IMR-90 (cell line): Measurements from ENCODE around the gene JADE2. TPM values are rescaled to one million over a fixed set of nuclear protein-coding genes. Genes with fewer than 3 reads are reported as not detected.

Experiments used
- ATAC-seq: fragments of 200-7000 bp; cut with Tn5 transposase; 2 replicates; pipeline ENCODE4 v1.9.1; 2020; ENCODE audit warnings: low read depth, mild to moderate bottlenecking, moderate library complexity
- BruUV-seq: library from RNA; stranded (reverse); fragments of 400-500 nt; replicated peaks from 2 replicates; lab custom pipeline; 2021; lab: Mats Ljungman, UMichigan
- CTCF ChIA-PET: fragments of 300-600 bp; formaldehyde crosslinking; extraction: SDS; loops from one replicate; lab custom pipeline; 2021; ENCODE audit warnings: antibody characterized with exemption; lab: Yijun Ruan, JAX
- POLR2A ChIA-PET: fragments of 300-600 bp; sonication (Branson Sonifier 250); formaldehyde crosslinking; loops from one replicate; lab custom pipeline; 2022; ENCODE audit warnings: antibody characterized with exemption; ENCODE audit not compliant: unreplicated experiment; lab: Charles Lee
- DNase-seq: peaks from one replicate; pipeline ENCODE4 v3.0.0; 2013
- H2AFZ ChIP-seq: replicated peaks from 2 replicates; pipeline ENCODE3; 2013; ENCODE audit warnings: low read length, mild to moderate bottlenecking; ENCODE audit not compliant: poor library complexity
- H2AK5ac ChIP-seq: 2 replicates; pipeline ENCODE4 v1.6.1; 2013; ENCODE audit warnings: low read depth, low read length, inconsistent platforms
- H2AK9ac ChIP-seq: replicated peaks from 2 replicates; pipeline ENCODE3; 2013; ENCODE audit warnings: mild to moderate bottlenecking, low read depth, low read length, moderate library complexity; ENCODE audit not compliant: poor library complexity
- H2BK120ac ChIP-seq: 2 replicates; pipeline ENCODE4 v1.6.1; 2013; ENCODE audit warnings: low read depth, low read length, inconsistent platforms
- H2BK15ac ChIP-seq: 3 replicates; pipeline ENCODE4 v1.6.1; 2013; ENCODE audit warnings: low read depth, low read length, inconsistent platforms
- H2BK20ac ChIP-seq: 2 replicates; pipeline ENCODE4 v1.6.1; 2013; ENCODE audit warnings: low read depth, mild to moderate bottlenecking, inconsistent platforms, low read length, moderate library complexity
- H2BK5ac ChIP-seq: 2 replicates; pipeline ENCODE4 v1.6.1; 2013; ENCODE audit warnings: mild to moderate bottlenecking, low read depth, low read length, inconsistent platforms; ENCODE audit not compliant: poor library complexity, severe bottlenecking
- H3K14ac ChIP-seq: replicated peaks from 2 replicates; pipeline ENCODE4 v1.6.1; 2013; ENCODE audit warnings: low read depth, low read length, inconsistent platforms
- H3K18ac ChIP-seq: 2 replicates; pipeline ENCODE4 v1.6.1; 2013; ENCODE audit warnings: low read depth, low read length, control low read depth
- H3K23ac ChIP-seq: 2 replicates; pipeline ENCODE4 v1.6.1; 2013; ENCODE audit warnings: low read depth, low read length, inconsistent platforms
- H3K27ac ChIP-seq: 2 replicates; pipeline ENCODE4 v1.5.1; 2013; ENCODE audit warnings: mild to moderate bottlenecking, control low read depth, low read length; ENCODE audit not compliant: insufficient read depth
- H3K27me3 ChIP-seq: 2 replicates; pipeline ENCODE4 v1.6.1; 2013; ENCODE audit warnings: low read length; ENCODE audit not compliant: control insufficient read depth, insufficient read depth
- H3K36me3 ChIP-seq: 2 replicates; pipeline ENCODE4 v1.6.1; 2013; ENCODE audit warnings: low read length, mixed read lengths; ENCODE audit not compliant: control insufficient read depth, insufficient read depth
- H3K4ac ChIP-seq: 2 replicates; pipeline ENCODE4 v1.6.1; 2013; ENCODE audit warnings: low read depth, low read length, inconsistent platforms
- H3K4me1 ChIP-seq: 2 replicates; pipeline ENCODE4 v1.6.1; 2013; ENCODE audit warnings: low read length, mixed read lengths; ENCODE audit not compliant: control insufficient read depth, insufficient read depth
- H3K4me2 ChIP-seq: 2 replicates; pipeline ENCODE4 v1.6.1; 2013; ENCODE audit warnings: low read depth, mild to moderate bottlenecking, control low read depth, low read length, moderate library complexity
- H3K4me3 ChIP-seq: 2 replicates; pipeline ENCODE4 v1.5.1; 2013; ENCODE audit warnings: low read depth, mild to moderate bottlenecking, control low read depth, low read length, moderate library complexity; ENCODE audit not compliant: insufficient read depth
- H3K56ac ChIP-seq: 2 replicates; pipeline ENCODE4 v1.6.1; 2013; ENCODE audit warnings: low read length, inconsistent platforms; ENCODE audit not compliant: insufficient read depth; ENCODE audit errors: extremely low read depth
- H3K79me1 ChIP-seq, 2 experiments: 2 replicates each; pipeline ENCODE4 v1.6.1; 2013; ENCODE audit warnings: low read length in 2 of 2, inconsistent platforms in 1 of 2, low read depth in 1 of 2
- H3K9ac ChIP-seq: 2 replicates; pipeline ENCODE4 v1.6.1; 2013; ENCODE audit warnings: low read depth, low read length, control low read depth
- H3K9me1 ChIP-seq: 2 replicates; pipeline ENCODE4 v1.6.1; 2013; ENCODE audit warnings: low read length, inconsistent platforms; ENCODE audit not compliant: insufficient read depth
- H3K9me3 ChIP-seq: 2 replicates; pipeline ENCODE4 v1.6.1; 2013; ENCODE audit warnings: low read length; ENCODE audit not compliant: control insufficient read depth, insufficient read depth
- H4K20me1 ChIP-seq: 2 replicates; pipeline ENCODE4 v1.6.1; 2013; ENCODE audit warnings: low read length, inconsistent platforms; ENCODE audit not compliant: insufficient read depth
- H4K5ac ChIP-seq: 2 replicates; pipeline ENCODE4 v1.6.1; 2013; ENCODE audit warnings: mild to moderate bottlenecking, low read depth, low read length, control low read depth
- H4K8ac ChIP-seq, 2 experiments: 2 replicates each; pipeline ENCODE4 v1.6.1; 2013; ENCODE audit warnings: low read depth in 2 of 2, low read length in 2 of 2, control low read depth in 1 of 2, inconsistent platforms in 1 of 2
- H4K91ac ChIP-seq: 2 replicates; pipeline ENCODE4 v1.6.1; 2013; ENCODE audit warnings: low read depth, low read length, inconsistent platforms; ENCODE audit not compliant: insufficient read depth
- BHLHE40 ChIP-seq: fragments of 150-350 bp; IDR thresholded peaks from 2 replicates; pipeline ENCODE4 v1.6.1; 2016; ENCODE audit warnings: mild to moderate bottlenecking, low read depth, low read length
- CEBPB ChIP-seq: IDR thresholded peaks from 2 replicates; pipeline ENCODE4 v1.6.1; 2012; ENCODE audit warnings: low read depth, low read length, improper control_type of control experiment
- ELK1 ChIP-seq: fragments of 150-350 bp; IDR thresholded peaks from 2 replicates; pipeline ENCODE4 v1.6.1; 2016; ENCODE audit warnings: low read depth, mild to moderate bottlenecking, low read length, moderate library complexity, borderline replicate concordance
- FOS ChIP-seq: fragments of 150-350 bp; IDR thresholded peaks from 2 replicates; pipeline ENCODE4 v1.6.1; 2016; ENCODE audit warnings: low read depth, low read length
- MAFK ChIP-seq: IDR thresholded peaks from 2 replicates; pipeline ENCODE4 v1.6.1; 2012; ENCODE audit warnings: low read depth, low read length, improper control_type of control experiment
- MAZ ChIP-seq: IDR thresholded peaks from 2 replicates; pipeline ENCODE4 v1.6.1; 2012; ENCODE audit warnings: low read depth, mild to moderate bottlenecking, low read length, improper control_type of control experiment, moderate library complexity, borderline replicate concordance
- MXI1 ChIP-seq: IDR thresholded peaks from 2 replicates; pipeline ENCODE4 v1.6.1; 2012; ENCODE audit warnings: low read depth, mild to moderate bottlenecking, low read length, moderate library complexity, borderline replicate concordance
- NFE2L2 ChIP-seq: fragments of 150-350 bp; IDR thresholded peaks from 2 replicates; pipeline ENCODE4 v1.6.1; 2016; ENCODE audit warnings: low read depth, mild to moderate bottlenecking, low read length
- RCOR1 ChIP-seq: IDR thresholded peaks from 2 replicates; pipeline ENCODE4 v1.6.1; 2012; ENCODE audit warnings: mild to moderate bottlenecking, low read length, improper control_type of control experiment; ENCODE audit not compliant: insufficient replicate concordance
- RFX5 ChIP-seq: IDR thresholded peaks from 2 replicates; pipeline ENCODE4 v1.8.0; 2012; ENCODE audit warnings: low read depth, mild to moderate bottlenecking, low read length, moderate library complexity
- SMC3 ChIP-seq: fragments of 150-350 bp; IDR thresholded peaks from 2 replicates; pipeline ENCODE4 v1.6.1; 2016; ENCODE audit warnings: low read depth, mild to moderate bottlenecking, antibody characterized with exemption, low read length, moderate library complexity
- USF2 ChIP-seq: fragments of 150-350 bp; IDR thresholded peaks from 2 replicates; pipeline ENCODE4 v1.6.1; 2017; ENCODE audit warnings: mild to moderate bottlenecking, antibody characterized with exemption, low read length, low read depth
- WGBS, 2 experiments: methylation state at CpG; one replicate each; pipeline versions ENCODE4 v1.1.5 to v1.1.7; 2013; ENCODE audit warnings: missing lambda C conversion rate in 2 of 2; ENCODE audit not compliant: insufficient read length in 1 of 2; ENCODE audit errors: extremely low coverage in 2 of 2; 5-methylcytosine and 5-hydroxymethylcytosine counted together
- dilution Hi-C: fragments of 300-500 bp; cut with HindIII; formaldehyde crosslinking; loops from one replicate; pipeline ENCODE4 v1.14.3; 2018; ENCODE audit warnings: low sequenced_read_pairs; ENCODE audit not compliant: unreplicated experiment
- in situ Hi-C: fragments of 300-500 bp; cut with MboI; formaldehyde crosslinking; loops from 3 replicates; pipeline ENCODE4 v1.14.3; 2019; ENCODE audit warnings: low sequenced_read_pairs, inconsistent platforms, mixed read lengths
- intact Hi-C: fragments of 100-400 bp; cut with micrococcal nuclease; formaldehyde crosslinking; loops from 2 replicates; pipeline ENCODE4 v1.10.0; 2022
- polyA plus RNA-seq, 3 experiments: library from polyadenylated mRNA; depleted of rRNA; stranded (reverse); fragments of >200 nt; gene quantifications; 2 replicates each; pipeline ENCODE4 v1.2.3, GENCODE V29; 2012; ENCODE audit warnings: low replicate concordance in 1 of 3
- total RNA-seq: library from RNA; depleted of rRNA; stranded (reverse); fragments of >200 nt; gene quantifications from 2 replicates; pipeline ENCODE4 v1.2.3, GENCODE V29; 2012

The JADE2 gene
- total and polyA plus RNA-seq, 2 of the 4 experiments (the other 2 are of a cell fraction): 13.3 to 14.9 TPM

GRCh38 chr5:134620634-134621033 lies 95.2 kb downstream of the JADE2 start:
- POLR2A ChIA-PET: no interaction called here
- H3K4me2 ChIP-seq: no peak overlapping the region
- dilution Hi-C loops: no loop called here

More at GRCh38 chr5:134620634-134621033, 95.2 kb downstream of the JADE2 start:
- Histone ChIP-seq H2AK5ac (no peak overlapping the region), H2AFZ (no peak overlapping the region), H3K36me3 (peaks cover 22% of the 10 kb centered on the region), H3K4me3 (no peak overlapping the region), H2BK15ac (no peak overlapping the region), H3K9ac (no peak overlapping the region), H3K9me3 (no peaks in the 10 kb centered on the region), H3K23ac (no peak overlapping the region), H4K8ac (no peak overlapping the region), H4K91ac (no peak overlapping the region), H3K14ac (no peak overlapping the region), H3K9me1 (0 out of 2 replicates have a peak, but pooled peaks cover 2% of the 10 kb centered on the region), H4K20me1 (no peaks in the 10 kb centered on the region), H3K18ac (no peak overlapping the region), H2BK20ac (no peak overlapping the region), H3K79me1 (peaks cover 7 to 26% of the 10 kb centered on the region in 2 experiments), H3K27ac (no peak overlapping the region), H3K27me3 (no peaks in the 10 kb centered on the region), H2BK120ac (no peak overlapping the region), H3K4ac (no peak overlapping the region), H3K56ac (no peak overlapping the region), H4K5ac (no peak overlapping the region), H2BK5ac (no peak overlapping the region), H3K4me1 (no peaks in the 10 kb centered on the region), H2AK9ac (no peak overlapping the region)
- intact Hi-C loops (no loop called here), in situ Hi-C loops (no loop called here)
- CTCF ChIA-PET: interaction anchor here (0.6 kb wide), 1 partner anchor 14 kb away, joined by 3 read pairs; no protein-coding TSS in a partner anchor
- no peak for ATAC-seq
- WGBS, 2 experiments: 100% methylated on average over 1 of the region's 2 CpGs; no CpG with 5 or more reads in 1 of the 2 experiments
- no peak for DNase-seq
- BruUV-seq: no TSS peak
- no peak for TF ChIP-seq USF2
- no peak for TF ChIP-seq BHLHE40
- no peak for TF ChIP-seq ELK1
- no peak for TF ChIP-seq RFX5
- TF ChIP-seq MAZ: no peak
- TF ChIP-seq NFE2L2: no peak
- no peak for TF ChIP-seq MXI1
- no peak for TF ChIP-seq CEBPB
- TF ChIP-seq MAFK: no peak
- no peak for TF ChIP-seq FOS
- no peak for TF ChIP-seq SMC3
- no peak for TF ChIP-seq RCOR1
